T47D (cell line): ENCODE measurements around the gene ZNF26.
A peak's percentile ranks its signal among the peaks of the same experiment; 100 is the strongest.
"Not testable (repeated sequence)": the region's sequence is repeated elsewhere in the genome, so short reads cannot be mapped to it uniquely, and the experiment has no call there.

Source experiments
- DNase-seq, 2 experiments: peaks; one replicate each; pipeline versions ENCODE4 v3.0.0 to v3.0.0-alpha.2; 2011 to 2012; ENCODE audit warnings: low read depth in 1 of 2, low spot score in 1 of 2
- JUND ChIP-seq: IDR thresholded peaks from 2 replicates; pipeline ENCODE4 v1.6.1; 2012; ENCODE audit warnings: low read depth
- in situ Hi-C: cut with HindIII; loops from 2 replicates; pipeline ENCODE4 v1.10.0; 2016; ENCODE audit warnings: low sequenced_read_pairs, low pct_unique_long_range_greater_than_20kb

ZNF26 gene

GRCh38 chr12:132950844-132951535 is 35.2 kb upstream of the ZNF26 start:
- in situ Hi-C loops: no loop called here
- no peak for DNase-seq
- TF ChIP-seq JUND: no peak

GRCh38 chr12:132951649-132952048 is 34.5 kb upstream of the ZNF26 start:
- DNase-seq: no peak
- TF ChIP-seq JUND: no peak
- in situ Hi-C loops: no loop called here

GRCh38 chr12:132952371-132953162 is 33.6 kb upstream of the ZNF26 start:
- TF ChIP-seq JUND: no peak
- DNase-seq: no peak
- in situ Hi-C loops: no loop called here

GRCh38 chr12:132953163-132953425 is 33.1 kb upstream of the ZNF26 start:
- no peak for DNase-seq
- no peak for TF ChIP-seq JUND
- in situ Hi-C loops: no loop called here

GRCh38 chr12:132953771-132954170 is 32.4 kb upstream of the ZNF26 start:
- no peak for TF ChIP-seq JUND
- DNase-seq: no peak
- in situ Hi-C loops: no loop called here

GRCh38 chr12:132954471-132955048 is 31.6 kb upstream of the ZNF26 start:
- no peak for TF ChIP-seq JUND
- in situ Hi-C loops: no loop called here
- peak in 1 of 2 experiments; percentile 37 for DNase-seq

GRCh38 chr12:132955094-132956010 is 30.8 kb upstream of the ZNF26 start:
- no peak for TF ChIP-seq JUND
- DNase-seq: peak; percentile 51 to 82
- in situ Hi-C loops: no loop called here

GRCh38 chr12:132956011-132956788 is 30.0 kb upstream of the ZNF26 start, which contains the start of gene ZNF605:
Gene ZNF605, minus strand, starts transcription at chr12:132956306. Its CDS starts 10,671 bp downstream, at chr12:132945635.
- DNase-seq: peak; percentile 93 to 95
- no peak for TF ChIP-seq JUND
- in situ Hi-C loops: no loop called here

GRCh38 chr12:132961790-132962189 is 24.4 kb upstream of the ZNF26 start:
- in situ Hi-C loops, DNase-seq: not testable (repeated sequence)

GRCh38 chr12:132963947-132964346 is 22.2 kb upstream of the ZNF26 start:
- in situ Hi-C loops: not testable (repeated sequence)
- DNase-seq: peak in 1 of 2 experiments; percentile 57

- TF ChIP-seq JUND: no peak
- DNase-seq: no peak
- in situ Hi-C loops: no loop called here
Observed at GRCh38 chr12:132965796-132966195, 20.4 kb upstream of the ZNF26 start.
